GM12875 (cell line): ENCODE measurements around the gene YAE1.

Experiments used
- H3K4me3 ChIP-seq: one replicate; pipeline ENCODE4 v1.5.1; 2011; ENCODE audit warnings: low read depth, low read length, control low read depth
- CTCF ChIP-seq: IDR thresholded peaks from 2 replicates; pipeline ENCODE4 v1.5.1; 2011; ENCODE audit warnings: low read depth, mild to moderate bottlenecking, control low read depth, inconsistent platforms, low read length, moderate library complexity, borderline replicate concordance; ENCODE audit not compliant: insufficient read depth

YAE1 gene

DNA sequence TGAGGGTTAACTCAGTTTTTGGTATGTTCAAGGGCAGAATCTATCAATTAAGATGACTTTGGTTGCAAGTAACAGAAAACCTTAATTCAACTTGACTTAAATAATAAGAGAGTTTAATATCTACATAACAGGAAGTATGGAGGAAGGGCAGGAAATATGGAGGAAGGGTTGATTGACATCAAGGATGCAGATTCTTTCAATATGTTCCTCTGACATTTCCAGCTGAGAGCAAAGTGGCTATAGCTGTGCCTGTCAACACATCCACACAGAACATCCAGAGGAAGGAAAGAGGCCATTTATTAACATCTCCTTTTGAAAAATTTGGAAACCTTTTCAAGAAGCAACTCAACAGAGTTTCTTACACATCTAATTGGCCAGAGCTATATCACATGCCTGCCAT is 37.7 kb downstream of the YAE1 start:
- no peak for TF ChIP-seq CTCF
- no peak overlapping the region for H3K4me3 ChIP-seq

DNA sequence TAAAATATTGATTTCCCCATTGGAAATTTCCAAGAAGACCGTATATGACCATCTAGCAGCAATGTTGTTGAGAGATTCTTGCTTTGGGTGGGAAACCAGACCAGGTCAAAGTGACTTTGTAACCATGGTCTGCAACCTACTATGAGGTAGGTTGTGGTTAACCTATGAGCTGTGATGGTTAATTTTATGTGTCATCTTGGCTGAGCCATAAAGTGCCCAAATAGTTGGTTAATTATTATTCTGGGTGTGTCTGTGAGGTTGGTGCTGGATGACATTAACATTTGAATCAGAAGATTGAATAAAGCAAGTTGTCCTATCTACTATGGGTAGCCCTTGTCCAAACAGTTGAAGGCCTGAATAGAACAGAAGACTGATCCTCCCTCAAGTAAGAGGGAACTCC is 38.9 kb downstream of the YAE1 start:
- no peak for TF ChIP-seq CTCF

GRCh38 chr7:39606352-39606751 is 40.1 kb downstream of the YAE1 start:
- no peak overlapping the region for H3K4me3 ChIP-seq
- TF ChIP-seq CTCF = no peak

More for the DNA sequence above, 38.9 kb downstream of the YAE1 start:
- no peak overlapping the region for H3K4me3 ChIP-seq

DNA sequence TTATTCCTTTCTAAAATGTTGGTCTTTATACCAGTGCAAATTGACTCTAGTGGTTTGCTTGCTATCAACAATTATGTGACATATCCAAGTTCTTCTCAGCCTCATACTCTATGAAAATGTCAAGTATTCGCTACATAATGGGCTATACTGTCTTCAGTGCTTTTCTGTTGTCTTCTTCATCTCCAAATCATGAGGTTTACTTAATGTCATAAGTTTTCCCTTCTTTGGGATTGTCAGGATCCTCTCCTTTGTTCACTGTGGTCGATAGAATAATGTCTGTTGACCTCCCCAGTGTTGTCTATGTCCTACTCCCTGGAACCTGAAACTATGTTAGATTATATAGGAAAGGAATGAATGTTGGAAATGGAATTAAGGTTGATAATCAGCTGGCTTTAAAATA is 40.7 kb downstream of the YAE1 start:
- TF ChIP-seq CTCF = no peak
- no peak overlapping the region for H3K4me3 ChIP-seq

- TF ChIP-seq CTCF = no peak
- no peak overlapping the region for H3K4me3 ChIP-seq
Measured at GRCh38 chr7:39607865-39608264, 41.7 kb downstream of the YAE1 start.

GRCh38 chr7:39608278-39608677 is 42.1 kb downstream of the YAE1 start:
- no peak overlapping the region for H3K4me3 ChIP-seq
- no peak for TF ChIP-seq CTCF

DNA sequence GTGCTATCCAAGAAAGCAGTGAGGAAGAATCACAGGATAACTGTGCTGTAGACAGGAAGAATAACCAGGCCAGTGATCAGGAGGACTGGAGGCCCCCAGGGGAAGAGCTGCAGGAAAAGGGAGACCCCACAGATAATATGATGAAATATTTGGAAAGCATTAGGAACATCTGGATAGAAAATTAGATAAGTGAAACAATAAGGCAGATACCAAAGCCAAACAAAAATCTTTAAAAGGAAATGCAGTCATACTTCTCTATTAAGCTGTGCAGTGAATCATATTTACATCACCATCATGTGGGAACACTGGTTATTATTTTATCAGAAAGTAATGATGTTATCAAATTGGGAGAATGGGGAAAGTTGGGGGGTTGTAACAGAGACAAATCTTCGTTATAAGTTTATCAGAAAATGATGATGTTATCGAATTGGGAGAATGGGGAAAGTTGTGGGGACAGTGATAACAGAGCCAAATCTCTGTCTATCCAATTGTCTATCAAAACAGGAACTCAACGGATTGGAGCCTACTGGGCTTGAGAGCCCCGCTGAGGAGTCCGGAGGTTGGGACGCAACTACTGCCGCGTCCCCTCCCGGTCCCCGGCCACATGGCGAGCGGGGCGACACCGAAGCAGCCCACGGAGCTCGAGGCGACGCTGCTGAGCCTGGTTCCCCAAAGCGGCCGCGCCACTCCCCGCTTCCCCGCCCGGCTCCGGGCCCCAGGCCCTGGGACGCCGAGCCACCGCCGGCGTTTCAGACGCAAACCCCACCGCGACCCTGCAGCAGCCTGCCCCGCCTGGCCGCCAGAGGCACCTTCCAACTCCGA is 43.1 kb downstream of the YAE1 start:
- no peak for TF ChIP-seq CTCF
- peak overlapping the region; percentile 26 for H3K4me3 ChIP-seq
